Right atrium auricular region (tissue), 2 donors: Measurements from ENCODE around the gene SLC26A8. TPM values are rescaled to one million over a fixed set of nuclear protein-coding genes. Genes with fewer than 3 reads are reported as not detected.

Source experiments
- DNase-seq: peaks from one replicate; pipeline ENCODE4 v3.0.0-alpha.2; 2019; ENCODE audit warnings: low spot score
- H3K27ac ChIP-seq, 2 donors: fragments of 200-600 bp; sonication (generic); 1 replicate in 1 of 2; 2 replicates in 1 of 2; pipeline ENCODE4 v1.5.1; 2016 to 2019
- H3K27me3 ChIP-seq, 2 donors: fragments of 200-600 bp; sonication (generic); one replicate each; pipeline versions ENCODE4 v1.5.1 to v1.6.0; 2017 to 2019
- H3K36me3 ChIP-seq: fragments of 200-600 bp; sonication (generic); one replicate; pipeline ENCODE4 v1.5.1; 2016
- H3K4me1 ChIP-seq, 2 donors: fragments of 200-600 bp; sonication (generic); one replicate each; pipeline versions ENCODE4 v1.5.1 to v1.6.0; 2017 to 2019
- H3K4me3 ChIP-seq, 2 donors: fragments of 200-600 bp; sonication (generic); 1 replicate in 1 of 2; 2 replicates in 1 of 2; pipeline ENCODE4 v1.5.1; 2017 to 2019; ENCODE audit warnings: mild to moderate bottlenecking in 1 of 2, moderate library complexity in 1 of 2
- H3K9me3 ChIP-seq, 2 donors: fragments of 200-600 bp; sonication (generic); one replicate each; pipeline ENCODE4 v1.5.1; 2019
- CTCF ChIP-seq, 2 donors: fragments of 200-600 bp; sonication (generic); IDR thresholded peaks; one replicate each; pipeline ENCODE4 v1.5.1; 2019; ENCODE audit warnings: antibody characterized with exemption in 2 of 2
- total RNA-seq, 2 donors: library from RNA; depleted of rRNA; stranded (reverse); fragments of >200 nt; gene quantifications; one replicate each; pipeline ENCODE4 v1.1.0, GENCODE V29; 2016

The SLC26A8 gene
- total RNA-seq, 2 donors from 2014 or later, result not detected

DNA sequence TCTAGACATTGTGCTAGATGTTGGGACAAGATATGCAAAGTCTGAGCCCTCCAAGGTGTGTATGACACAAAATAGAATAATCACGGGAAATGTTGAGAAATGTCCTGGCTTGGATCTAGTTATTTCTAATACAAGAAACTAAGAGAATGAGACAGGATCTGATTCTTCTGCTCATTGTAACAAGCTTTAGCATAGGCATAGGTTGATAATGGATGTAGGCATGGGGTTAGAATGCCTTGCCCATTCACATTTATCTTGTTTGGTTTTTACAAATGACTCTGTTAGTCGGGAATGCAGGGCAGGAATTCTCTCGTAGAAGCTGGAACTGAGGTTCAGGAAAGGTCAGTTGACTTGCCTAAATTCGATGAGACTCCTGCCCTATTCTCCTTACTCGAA, 1.5 kb upstream of the SLC26A8 start:
- H3K9me3 ChIP-seq, result no peaks in the 10 kb centered on the region
- no peak overlapping the region for H3K4me3 ChIP-seq
- peaks cover 0 to 4% of the 10 kb centered on the region in 2 donors for H3K27me3 ChIP-seq
- TF ChIP-seq CTCF (IDR thresholded peaks at IDR 0.05), result no peak
- H3K4me1 ChIP-seq, result peaks cover 0 to 25% of the 10 kb centered on the region in 2 donors
- no peak overlapping the region for H3K27ac ChIP-seq
- no peak for DNase-seq
- no peaks in the 10 kb centered on the region for H3K36me3 ChIP-seq

- peaks cover 0 to 4% of the 10 kb centered on the region in 2 donors for H3K27me3 ChIP-seq
- DNase-seq, result no peak
- no peaks in the 10 kb centered on the region for H3K36me3 ChIP-seq
- H3K4me3 ChIP-seq, result no peak overlapping the region
- no peak overlapping the region for H3K27ac ChIP-seq
- no peaks in the 10 kb centered on the region for H3K9me3 ChIP-seq
- peaks cover 0 to 22% of the 10 kb centered on the region in 2 donors for H3K4me1 ChIP-seq
- TF ChIP-seq CTCF (IDR thresholded peaks at IDR 0.05), result no peak
Measured at GRCh38 chr6:36025260-36025931, 955 bp upstream of the SLC26A8 start.

- no peak for TF ChIP-seq CTCF (IDR thresholded peaks at IDR 0.05)
- H3K27ac ChIP-seq, result no peak overlapping the region
- no peak for DNase-seq
- no peaks in the 10 kb centered on the region for H3K9me3 ChIP-seq
- H3K36me3 ChIP-seq, result no peaks in the 10 kb centered on the region
- H3K27me3 ChIP-seq, result peaks cover 0 to 4% of the 10 kb centered on the region in 2 donors
- H3K4me1 ChIP-seq, result peaks cover 0 to 5% of the 10 kb centered on the region in 2 donors
- H3K4me3 ChIP-seq, result no peak overlapping the region
Measured at GRCh38 chr6:36020154-36020553, 4.3 kb downstream of the SLC26A8 start.

GRCh38 chr6:36019167-36019566, 5.3 kb downstream of the SLC26A8 start:
- Histone ChIP-seq H3K27ac (no peak overlapping the region), H3K4me3 (no peak overlapping the region), H3K4me1 (peaks cover 0 to 1% of the 10 kb centered on the region in 2 donors), H3K36me3 (no peaks in the 10 kb centered on the region), H3K9me3 (no peaks in the 10 kb centered on the region), H3K27me3 (peaks cover 0 to under 1% of the 10 kb centered on the region in 2 donors)
- DNase-seq, result no peak
- TF ChIP-seq CTCF (IDR thresholded peaks at IDR 0.05), result no peak

DNA sequence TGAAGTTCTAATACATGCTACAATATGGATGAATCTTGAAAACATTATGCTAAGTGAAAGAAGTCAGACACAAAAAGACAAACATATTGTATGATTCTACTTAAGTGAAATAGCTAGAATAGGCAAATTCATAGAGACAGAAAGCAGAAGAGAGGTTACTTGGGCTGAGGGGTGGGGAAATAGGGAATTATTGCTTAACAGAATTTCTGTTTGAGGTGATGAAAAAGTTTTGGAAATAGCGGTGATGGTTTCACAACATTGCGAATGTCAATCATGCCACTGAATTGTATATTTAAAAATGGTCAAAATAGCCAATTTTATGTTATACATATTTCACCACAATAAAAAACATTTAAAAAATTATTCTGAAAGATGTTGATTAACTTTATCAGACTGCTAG, 6.1 kb downstream of the SLC26A8 start:
- no peak for TF ChIP-seq CTCF (IDR thresholded peaks at IDR 0.05)
- H3K4me3 ChIP-seq, result no peak overlapping the region
- H3K4me1 ChIP-seq, result no peaks in the 10 kb centered on the region
- H3K27ac ChIP-seq, result no peak overlapping the region
- no peaks in the 10 kb centered on the region for H3K36me3 ChIP-seq
- H3K9me3 ChIP-seq, result no peaks in the 10 kb centered on the region
- no peak for DNase-seq
- H3K27me3 ChIP-seq, result no peaks in the 10 kb centered on the region

DNA sequence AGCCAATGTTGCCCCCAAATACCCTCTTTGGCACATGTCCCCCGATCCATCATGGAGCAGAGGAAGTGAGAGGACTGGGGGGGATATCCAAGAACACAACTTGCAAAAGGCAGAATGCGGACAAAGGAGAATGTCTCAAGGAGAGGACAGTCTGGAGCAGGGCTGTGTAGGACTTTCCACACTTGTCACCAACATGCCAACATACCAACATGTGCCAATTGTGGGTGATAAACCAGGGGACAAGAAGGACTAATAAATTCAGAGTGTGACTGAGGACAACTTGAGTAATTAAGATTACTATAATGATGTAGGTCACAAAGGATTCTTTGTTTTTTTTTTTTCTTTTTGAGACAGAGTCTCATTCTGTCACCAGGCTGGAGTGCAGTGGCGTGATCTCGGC, 8.8 kb downstream of the SLC26A8 start:
- Histone ChIP-seq H3K9me3 (no peaks in the 10 kb centered on the region), H3K27me3 (no peaks in the 10 kb centered on the region), H3K27ac (no peak overlapping the region), H3K36me3 (no peaks in the 10 kb centered on the region), H3K4me1 (no peaks in the 10 kb centered on the region), H3K4me3 (no peak overlapping the region)
- TF ChIP-seq CTCF (IDR thresholded peaks at IDR 0.05), result no peak
- DNase-seq, result no peak
